Raji (cell line): ENCODE results near the gene PCSK5.

Experiments used
- POLR2A ChIP-seq: IDR thresholded peaks from 2 replicates; pipeline ENCODE4 v1.6.1; 2011; ENCODE audit warnings: low read depth, low read length, control low read depth; ENCODE audit not compliant: insufficient read depth

PCSK5 gene

GRCh38 chr9:76396597-76396996 is 506.1 kb downstream of the PCSK5 start:
- TF ChIP-seq POLR2A = no peak

- no peak for TF ChIP-seq POLR2A
Observed at GRCh38 chr9:76399856-76400255, 509.4 kb downstream of the PCSK5 start.

GRCh38 chr9:76400534-76401096 is 510.1 kb downstream of the PCSK5 start:
- TF ChIP-seq POLR2A = no peak

GRCh38 chr9:76401176-76401575 is 510.7 kb downstream of the PCSK5 start:
- TF ChIP-seq POLR2A = no peak

GRCh38 chr9:76401580-76402354 is 511.3 kb downstream of the PCSK5 start:
- no peak for TF ChIP-seq POLR2A

- TF ChIP-seq POLR2A = no peak
Observed at GRCh38 chr9:76403352-76403751, 512.9 kb downstream of the PCSK5 start.

GRCh38 chr9:76404401-76404800 is 513.9 kb downstream of the PCSK5 start:
- TF ChIP-seq POLR2A = no peak

- no peak for TF ChIP-seq POLR2A
Observed at GRCh38 chr9:76405340-76405739, 514.9 kb downstream of the PCSK5 start.

- no peak for TF ChIP-seq POLR2A
Observed at GRCh38 chr9:76405868-76406267, 515.4 kb downstream of the PCSK5 start.
